ENCODE data around the gene ZNF835.

The ZNF835 gene

GRCh38 chr19:56670401-56670960 is 1.1 kb downstream of the ZNF835 start:
- Histone ChIP-seq H3K9ac (ENCODE audit: low read length) (no peak overlapping the region), H2BK5ac (ENCODE audit: low read length) (no peak overlapping the region), H4K5ac (ENCODE audit: low read length) (no peak overlapping the region), H3K4ac (ENCODE audit: low read depth, low read length) (no peak overlapping the region), H2BK120ac (ENCODE audit: low read depth, low read length) (no peak overlapping the region), H3K4me1 (ENCODE audit: control insufficient read depth, low read depth, low read length) (no peaks in the 10 kb centered on the region), H3K23ac (ENCODE audit: low read length) (no peak overlapping the region), H3K36me3 (ENCODE audit: control insufficient read depth, insufficient read depth, low read length) (no peaks in the 10 kb centered on the region), H3K79me2 (ENCODE audit: control insufficient read depth, insufficient read depth, low read length) (no peaks in the 10 kb centered on the region), H3K4me2 (ENCODE audit: low read length) (no peak overlapping the region), H3K79me1 (ENCODE audit: low read length) (no peaks in the 10 kb centered on the region), H3K4me3 (ENCODE audit: low read length) (no peak overlapping the region), H3K27me3 (ENCODE audit: insufficient read depth, low read length, poor library complexity) (no peaks in the 10 kb centered on the region), H3K18ac (ENCODE audit: low read length) (no peak overlapping the region), H4K8ac (ENCODE audit: low read depth, low read length) (no peak overlapping the region), H2BK15ac (replicated peaks; ENCODE audit: low read depth) (no peak overlapping the region), H3K56ac (ENCODE audit: low read length) (no peak overlapping the region), H3K27ac (ENCODE audit: low read depth, low read length) (no peak overlapping the region), H2AK5ac (ENCODE audit: low read length) (no peak overlapping the region)
- no CpG with 5 or more reads among the region's 17 CpGs for WGBS (ENCODE audit: extremely low coverage, insufficient coverage, low lambda C conversion rate)
- DNase-seq, result no peak

- Histone ChIP-seq H3K23ac (ENCODE audit: low read length) (no peak overlapping the region), H3K79me1 (ENCODE audit: low read length) (no peaks in the 10 kb centered on the region), H2BK5ac (ENCODE audit: low read length) (no peak overlapping the region), H2BK120ac (ENCODE audit: low read depth, low read length) (no peak overlapping the region), H4K5ac (ENCODE audit: low read length) (no peak overlapping the region), H3K18ac (ENCODE audit: low read length) (no peak overlapping the region), H2AK5ac (ENCODE audit: low read length) (no peak overlapping the region), H3K27me3 (ENCODE audit: insufficient read depth, low read length, poor library complexity) (no peaks in the 10 kb centered on the region), H3K4ac (ENCODE audit: low read depth, low read length) (no peak overlapping the region), H3K36me3 (ENCODE audit: control insufficient read depth, insufficient read depth, low read length) (no peaks in the 10 kb centered on the region), H4K8ac (ENCODE audit: low read depth, low read length) (no peak overlapping the region), H3K4me1 (ENCODE audit: control insufficient read depth, low read depth, low read length) (no peaks in the 10 kb centered on the region), H3K9ac (ENCODE audit: low read length) (no peak overlapping the region), H2BK15ac (replicated peaks; ENCODE audit: low read depth) (no peak overlapping the region), H3K27ac (ENCODE audit: low read depth, low read length) (no peak overlapping the region), H3K56ac (ENCODE audit: low read length) (no peak overlapping the region), H3K4me3 (ENCODE audit: low read length) (no peak overlapping the region), H3K4me2 (ENCODE audit: low read length) (no peak overlapping the region), H3K79me2 (ENCODE audit: control insufficient read depth, insufficient read depth, low read length) (no peaks in the 10 kb centered on the region)
- no CpG with 5 or more reads among the region's 9 CpGs for WGBS (ENCODE audit: extremely low coverage, insufficient coverage, low lambda C conversion rate)
- DNase-seq, result no peak
Measured at GRCh38 chr19:56668676-56669075, 2.9 kb downstream of the ZNF835 start.

GRCh38 chr19:56667311-56667870 is 4.2 kb downstream of the ZNF835 start:
- peak; percentile 37 for DNase-seq
- H3K18ac ChIP-seq (ENCODE audit: low read length), result no peak overlapping the region
- H3K27ac ChIP-seq (ENCODE audit: low read depth, low read length), result no peak overlapping the region
- no peak overlapping the region for H2AK5ac ChIP-seq (ENCODE audit: low read length)
- H2BK5ac ChIP-seq (ENCODE audit: low read length), result no peak overlapping the region
- H3K4me3 ChIP-seq (ENCODE audit: low read length), result no peak overlapping the region
- no peak overlapping the region for H3K4ac ChIP-seq (ENCODE audit: low read depth, low read length)
- no peaks in the 10 kb centered on the region for H3K79me1 ChIP-seq (ENCODE audit: low read length)
- H3K36me3 ChIP-seq (ENCODE audit: control insufficient read depth, insufficient read depth, low read length), result no peaks in the 10 kb centered on the region
- no peak overlapping the region for H2BK120ac ChIP-seq (ENCODE audit: low read depth, low read length)
- no peak overlapping the region for H4K5ac ChIP-seq (ENCODE audit: low read length)
- no peak overlapping the region for H2BK15ac ChIP-seq (replicated peaks; ENCODE audit: low read depth)
- H3K9ac ChIP-seq (ENCODE audit: low read length), result no peak overlapping the region
- no peak overlapping the region for H4K8ac ChIP-seq (ENCODE audit: low read depth, low read length)
- H3K27me3 ChIP-seq (ENCODE audit: insufficient read depth, low read length, poor library complexity), result no peaks in the 10 kb centered on the region
- H3K23ac ChIP-seq (ENCODE audit: low read length), result no peak overlapping the region
- WGBS (ENCODE audit: extremely low coverage, insufficient coverage, low lambda C conversion rate), result no CpG with 5 or more reads among the region's 6 CpGs
- H3K79me2 ChIP-seq (ENCODE audit: control insufficient read depth, insufficient read depth, low read length), result no peaks in the 10 kb centered on the region
- H3K56ac ChIP-seq (ENCODE audit: low read length), result no peak overlapping the region
- H3K4me2 ChIP-seq (ENCODE audit: low read length), result no peak overlapping the region
- H3K4me1 ChIP-seq (ENCODE audit: control insufficient read depth, low read depth, low read length), result no peaks in the 10 kb centered on the region

- H3K27me3 ChIP-seq (ENCODE audit: insufficient read depth, low read length, poor library complexity), result no peaks in the 10 kb centered on the region
- no peak for DNase-seq
- H3K9ac ChIP-seq (ENCODE audit: low read length), result no peak overlapping the region
- no peak overlapping the region for H4K8ac ChIP-seq (ENCODE audit: low read depth, low read length)
- WGBS (ENCODE audit: extremely low coverage, insufficient coverage, low lambda C conversion rate), result no CpG with 5 or more reads among the region's 43 CpGs
- H3K79me1 ChIP-seq (ENCODE audit: low read length), result no peaks in the 10 kb centered on the region
- no peak overlapping the region for H3K18ac ChIP-seq (ENCODE audit: low read length)
- no peaks in the 10 kb centered on the region for H3K79me2 ChIP-seq (ENCODE audit: control insufficient read depth, insufficient read depth, low read length)
- H2BK120ac ChIP-seq (ENCODE audit: low read depth, low read length), result no peak overlapping the region
- H2BK5ac ChIP-seq (ENCODE audit: low read length), result no peak overlapping the region
- no peak overlapping the region for H3K4me3 ChIP-seq (ENCODE audit: low read length)
- no peak overlapping the region for H2AK5ac ChIP-seq (ENCODE audit: low read length)
- H3K4ac ChIP-seq (ENCODE audit: low read depth, low read length), result no peak overlapping the region
- no peak overlapping the region for H4K5ac ChIP-seq (ENCODE audit: low read length)
- H3K56ac ChIP-seq (ENCODE audit: low read length), result no peak overlapping the region
- H3K4me1 ChIP-seq (ENCODE audit: control insufficient read depth, low read depth, low read length), result no peaks in the 10 kb centered on the region
- H2BK15ac ChIP-seq (replicated peaks; ENCODE audit: low read depth), result no peak overlapping the region
- H3K27ac ChIP-seq (ENCODE audit: low read depth, low read length), result no peak overlapping the region
- no peak overlapping the region for H3K4me2 ChIP-seq (ENCODE audit: low read length)
- H3K36me3 ChIP-seq (ENCODE audit: control insufficient read depth, insufficient read depth, low read length), result no peaks in the 10 kb centered on the region
- H3K23ac ChIP-seq (ENCODE audit: low read length), result no peak overlapping the region
Measured at GRCh38 chr19:56664511-56664910, 7.0 kb downstream of the ZNF835 start.

GRCh38 chr19:56663931-56664500 is 7.5 kb downstream of the ZNF835 start:
- H2BK120ac ChIP-seq (ENCODE audit: low read depth, low read length), result no peak overlapping the region
- no peak overlapping the region for H3K23ac ChIP-seq (ENCODE audit: low read length)
- no peak overlapping the region for H3K27ac ChIP-seq (ENCODE audit: low read depth, low read length)
- H4K5ac ChIP-seq (ENCODE audit: low read length), result no peak overlapping the region
- no peak overlapping the region for H2AK5ac ChIP-seq (ENCODE audit: low read length)
- no peaks in the 10 kb centered on the region for H3K4me1 ChIP-seq (ENCODE audit: control insufficient read depth, low read depth, low read length)
- no peaks in the 10 kb centered on the region for H3K79me2 ChIP-seq (ENCODE audit: control insufficient read depth, insufficient read depth, low read length)
- no CpG with 5 or more reads among the region's 60 CpGs for WGBS (ENCODE audit: extremely low coverage, insufficient coverage, low lambda C conversion rate)
- H2BK15ac ChIP-seq (replicated peaks; ENCODE audit: low read depth), result no peak overlapping the region
- no peaks in the 10 kb centered on the region for H3K36me3 ChIP-seq (ENCODE audit: control insufficient read depth, insufficient read depth, low read length)
- no peak overlapping the region for H3K56ac ChIP-seq (ENCODE audit: low read length)
- H3K4ac ChIP-seq (ENCODE audit: low read depth, low read length), result no peak overlapping the region
- H3K27me3 ChIP-seq (ENCODE audit: insufficient read depth, low read length, poor library complexity), result no peaks in the 10 kb centered on the region
- no peak overlapping the region for H3K4me2 ChIP-seq (ENCODE audit: low read length)
- no peak overlapping the region for H4K8ac ChIP-seq (ENCODE audit: low read depth, low read length)
- H2BK5ac ChIP-seq (ENCODE audit: low read length), result no peak overlapping the region
- no peak for DNase-seq
- H3K18ac ChIP-seq (ENCODE audit: low read length), result no peak overlapping the region
- no peaks in the 10 kb centered on the region for H3K79me1 ChIP-seq (ENCODE audit: low read length)
- H3K4me3 ChIP-seq (ENCODE audit: low read length), result no peak overlapping the region
- H3K9ac ChIP-seq (ENCODE audit: low read length), result no peak overlapping the region

- Histone ChIP-seq H3K18ac (ENCODE audit: low read length) (no peak overlapping the region), H3K4me2 (ENCODE audit: low read length) (no peak overlapping the region), H2AK5ac (ENCODE audit: low read length) (no peak overlapping the region), H3K9ac (ENCODE audit: low read length) (no peak overlapping the region), H3K4ac (ENCODE audit: low read depth, low read length) (no peak overlapping the region), H3K4me1 (ENCODE audit: control insufficient read depth, low read depth, low read length) (no peaks in the 10 kb centered on the region), H3K36me3 (ENCODE audit: control insufficient read depth, insufficient read depth, low read length) (no peaks in the 10 kb centered on the region), H3K79me1 (ENCODE audit: low read length) (no peaks in the 10 kb centered on the region), H3K79me2 (ENCODE audit: control insufficient read depth, insufficient read depth, low read length) (no peaks in the 10 kb centered on the region), H2BK15ac (replicated peaks; ENCODE audit: low read depth) (no peak overlapping the region), H3K4me3 (ENCODE audit: low read length) (no peak overlapping the region), H3K23ac (ENCODE audit: low read length) (no peak overlapping the region), H2BK5ac (ENCODE audit: low read length) (no peak overlapping the region), H3K56ac (ENCODE audit: low read length) (no peak overlapping the region), H4K5ac (ENCODE audit: low read length) (no peak overlapping the region), H3K27me3 (ENCODE audit: insufficient read depth, low read length, poor library complexity) (no peaks in the 10 kb centered on the region), H4K8ac (ENCODE audit: low read depth, low read length) (no peak overlapping the region), H3K27ac (ENCODE audit: low read depth, low read length) (no peak overlapping the region), H2BK120ac (ENCODE audit: low read depth, low read length) (no peak overlapping the region)
- DNase-seq, result no peak
- no CpG with 5 or more reads among the region's 3 CpGs for WGBS (ENCODE audit: extremely low coverage, insufficient coverage, low lambda C conversion rate)
Measured at GRCh38 chr19:56661248-56661647, 10.3 kb downstream of the ZNF835 start.
